GM12864 (cell line): ENCODE measurements around the gene ADAM22.

ENCODE experiments used
- DNase-seq: peaks from one replicate; pipeline ENCODE4 v3.0.0-alpha.2; 2011; ENCODE audit warnings: low read depth
- H3K4me3 ChIP-seq: 2 replicates; pipeline ENCODE4 v1.5.1; 2011; ENCODE audit warnings: mild to moderate bottlenecking, low read depth, low read length, control low read depth
- CTCF ChIP-seq: IDR thresholded peaks from 2 replicates; pipeline ENCODE4 v1.5.1; 2011; ENCODE audit warnings: low read depth, mild to moderate bottlenecking, moderate library complexity, low read length, control low read depth, inconsistent platforms; ENCODE audit errors: missing control alignments

ADAM22 gene

GRCh38 chr7:88140947-88141346 is 206.9 kb downstream of the ADAM22 start:
- TF ChIP-seq CTCF, result no peak
- no peak for DNase-seq
- no peak overlapping the region for H3K4me3 ChIP-seq

- no peak for TF ChIP-seq CTCF
- no peak for DNase-seq
Observed at GRCh38 chr7:88141479-88141878, 207.4 kb downstream of the ADAM22 start.

GRCh38 chr7:88141953-88142352 is 207.9 kb downstream of the ADAM22 start:
- H3K4me3 ChIP-seq, result no peak overlapping the region
- TF ChIP-seq CTCF, result no peak
- no peak for DNase-seq

More at GRCh38 chr7:88141479-88141878, 207.4 kb downstream of the ADAM22 start:
- no peak overlapping the region for H3K4me3 ChIP-seq

- no peak overlapping the region for H3K4me3 ChIP-seq
- TF ChIP-seq CTCF, result no peak
- DNase-seq, result no peak
Observed at GRCh38 chr7:88146616-88147015, 212.6 kb downstream of the ADAM22 start.

GRCh38 chr7:88147341-88147740 is 213.3 kb downstream of the ADAM22 start:
- no peak for TF ChIP-seq CTCF
- H3K4me3 ChIP-seq, result no peak overlapping the region

GRCh38 chr7:88147949-88148348 is 213.9 kb downstream of the ADAM22 start:
- no peak for TF ChIP-seq CTCF
- DNase-seq, result no peak
- H3K4me3 ChIP-seq, result no peak overlapping the region

More at GRCh38 chr7:88147341-88147740, 213.3 kb downstream of the ADAM22 start:
- no peak for DNase-seq

GRCh38 chr7:88150033-88150432 is 216.0 kb downstream of the ADAM22 start:
- no peak for TF ChIP-seq CTCF
- no peak for DNase-seq
- no peak overlapping the region for H3K4me3 ChIP-seq
